NCI-H345 treated with DMSO at 0.1 percent for 48 hours (cell line): Measurements from ENCODE around the gene CDCA4.
"Not testable (repeated sequence)": the region's sequence is repeated elsewhere in the genome, so short reads cannot be mapped to it uniquely, and the experiment has no call there.

ENCODE experiments used
- DNase-seq: peaks from one replicate; lab custom pipeline; 2025; ENCODE audit not compliant: unreplicated experiment; lab: John Stamatoyannopoulos, UW

CDCA4 gene

GRCh38 chr14:105020815-105021655 is at the start of gene CDCA4:
TSS of gene CDCA4 (minus strand) at chr14:105021083. CDS start at chr14:105011929, 9,154 bp downstream.
- peak; percentile 99 for DNase-seq

DNA sequence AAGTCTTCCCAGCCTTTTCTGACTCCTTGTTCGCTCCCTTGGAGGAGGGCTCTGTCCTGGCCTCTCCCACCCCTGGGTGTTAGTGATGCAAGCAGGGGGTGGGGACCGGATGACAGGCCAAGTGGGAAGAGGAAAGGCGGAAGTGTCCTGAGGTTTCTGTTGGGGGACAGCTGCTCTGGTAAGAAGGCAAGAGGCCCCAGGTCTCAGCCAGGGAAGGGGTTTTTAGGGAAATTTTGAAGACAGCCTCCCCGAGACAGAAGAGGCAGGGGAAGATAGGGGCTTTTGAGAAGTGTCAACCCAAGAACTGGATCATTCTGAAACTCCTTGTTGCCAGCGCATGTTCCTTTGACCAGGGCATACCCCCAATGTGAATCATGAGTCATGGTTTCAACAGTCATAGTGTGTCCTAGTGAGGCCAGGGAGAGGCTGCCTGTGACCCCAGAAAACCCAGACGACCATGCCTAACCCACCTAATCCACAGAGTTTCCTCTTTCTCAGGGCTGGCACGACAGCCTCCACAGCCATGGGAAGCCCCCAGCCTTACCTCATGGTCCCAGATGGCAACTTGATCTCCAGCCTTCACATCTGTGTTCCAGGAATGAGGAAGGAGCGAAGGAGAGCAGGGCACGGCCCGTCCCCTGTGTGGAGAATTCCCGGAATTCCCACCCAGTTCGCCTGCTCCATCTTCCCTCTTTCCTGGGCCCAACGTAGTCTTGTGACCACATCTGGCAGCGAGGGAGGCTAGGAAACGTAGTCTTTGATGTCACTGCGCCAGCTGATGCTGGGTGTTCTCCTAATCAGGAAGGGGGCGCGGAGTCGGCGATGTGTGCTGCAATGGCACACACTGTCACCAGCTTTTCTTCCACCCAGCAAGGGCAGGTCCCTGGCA is 49.2 kb upstream of the CDCA4 start:
- DNase-seq = no peak

DNA sequence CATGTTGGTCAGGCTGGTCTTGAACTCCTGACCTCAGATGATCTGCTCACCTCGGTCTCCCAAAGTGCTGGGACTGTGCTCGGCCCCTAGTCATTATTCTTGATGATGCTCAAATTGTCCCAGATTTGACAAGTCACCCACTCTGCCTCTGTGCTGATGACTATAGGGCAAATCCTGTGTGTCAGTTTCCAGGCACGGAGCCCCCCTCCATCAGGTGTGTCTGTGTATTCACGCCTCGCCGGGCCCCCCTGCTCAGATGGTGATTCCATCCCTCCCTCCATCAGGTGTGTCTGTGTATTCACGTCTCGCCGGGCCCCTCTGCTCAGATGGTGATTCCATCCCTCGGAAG is 48.6 kb upstream of the CDCA4 start:
- no peak for DNase-seq

DNA sequence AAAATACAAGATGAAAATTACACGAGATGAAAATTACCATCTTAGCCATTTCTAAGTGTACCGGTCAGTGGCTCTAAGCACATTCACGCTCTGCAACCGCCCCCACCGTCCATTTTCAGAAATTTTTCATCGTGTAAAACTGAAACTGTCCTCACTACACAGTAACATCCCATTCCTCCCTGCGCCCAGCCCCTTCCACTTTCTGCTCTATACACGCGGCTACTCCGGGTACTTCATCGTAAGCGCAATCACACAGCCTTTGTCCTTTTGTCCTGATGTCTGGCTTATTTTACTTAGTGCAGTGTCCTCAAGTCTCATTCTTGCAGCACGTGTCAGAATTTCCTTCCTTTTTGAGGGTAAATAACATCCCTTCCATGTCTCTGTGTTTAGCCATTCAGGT is 47.9 kb upstream of the CDCA4 start:
- no peak for DNase-seq

- no peak for DNase-seq
Measured at GRCh38 chr14:105067969-105068301, 47.1 kb upstream of the CDCA4 start.

DNA sequence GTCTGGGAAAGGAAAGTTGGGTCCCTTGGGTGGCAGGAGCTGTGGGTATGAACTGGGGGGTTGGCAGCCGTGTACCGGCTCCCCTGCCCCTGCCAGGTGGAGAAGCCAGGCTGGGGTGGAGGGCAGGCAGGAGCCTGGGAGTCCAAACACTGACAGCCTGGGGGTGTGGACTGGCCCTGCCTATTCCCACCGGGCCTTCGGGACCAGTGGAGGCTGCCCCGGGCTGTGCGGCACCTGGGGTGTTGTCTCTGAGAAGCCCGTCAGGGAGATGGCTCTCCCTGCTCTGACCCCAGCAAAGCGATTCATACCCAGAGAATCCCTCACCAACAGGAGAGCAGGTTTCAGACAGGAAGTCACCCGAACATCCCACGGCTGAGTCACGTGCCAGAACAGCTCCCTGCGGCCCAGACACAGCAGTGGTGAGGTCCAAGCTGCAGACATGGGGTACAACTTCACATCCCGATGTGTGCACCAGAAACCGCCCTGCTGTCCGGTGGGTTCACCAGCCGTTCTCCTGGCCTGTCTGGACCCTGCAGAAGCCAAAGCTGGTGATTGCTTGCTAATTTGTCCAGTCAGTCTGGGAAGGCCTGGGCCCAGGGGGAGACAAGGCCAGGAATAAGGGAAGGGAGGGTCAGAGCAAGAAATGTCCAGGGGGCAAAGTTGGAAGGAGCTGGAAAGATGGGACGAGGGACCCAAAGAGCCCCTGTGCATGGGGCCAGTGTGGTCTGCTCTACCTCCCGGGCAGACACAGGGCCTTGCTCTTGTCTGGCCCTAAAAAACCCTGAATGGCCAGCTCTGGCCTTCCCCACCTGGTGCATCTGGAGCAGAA is 46.5 kb upstream of the CDCA4 start:
- no peak for DNase-seq

- DNase-seq = no peak
Measured at GRCh38 chr14:105066240-105067071, 45.6 kb upstream of the CDCA4 start.

- DNase-seq = no peak
Measured at GRCh38 chr14:105065280-105066228, 44.7 kb upstream of the CDCA4 start, which contains the start of gene GPR132. TSS of gene GPR132 (minus strand) at chr14:105065430. CDS start at chr14:105055420, 10,010 bp downstream.

- no peak for DNase-seq
Measured at GRCh38 chr14:105064721-105065143, 43.8 kb upstream of the CDCA4 start.

GRCh38 chr14:105064001-105064400 is 43.1 kb upstream of the CDCA4 start:
- no peak for DNase-seq

DNA sequence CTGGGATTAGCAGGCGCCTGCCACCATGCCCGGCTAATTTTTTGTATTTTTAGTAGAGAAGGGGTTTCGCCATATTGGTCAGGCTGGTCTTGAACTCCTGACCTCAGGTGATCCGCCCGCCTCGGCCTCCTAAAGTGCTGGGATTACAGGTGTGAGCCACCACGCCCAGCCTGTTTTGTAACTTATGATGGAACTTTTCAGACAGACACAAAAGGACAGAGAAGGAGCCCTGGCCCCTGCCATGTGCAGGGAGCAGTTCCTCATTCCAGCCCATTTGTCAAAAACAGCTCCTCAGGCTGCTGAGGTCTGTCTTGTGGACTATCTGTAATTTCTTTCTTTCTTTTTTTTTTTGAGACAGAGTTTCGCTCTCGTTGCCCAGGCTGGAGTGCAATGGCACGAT is 42.6 kb upstream of the CDCA4 start:
- DNase-seq = not testable (repeated sequence)

GRCh38 chr14:105063056-105063455 is 42.2 kb upstream of the CDCA4 start:
- DNase-seq = no peak

DNA sequence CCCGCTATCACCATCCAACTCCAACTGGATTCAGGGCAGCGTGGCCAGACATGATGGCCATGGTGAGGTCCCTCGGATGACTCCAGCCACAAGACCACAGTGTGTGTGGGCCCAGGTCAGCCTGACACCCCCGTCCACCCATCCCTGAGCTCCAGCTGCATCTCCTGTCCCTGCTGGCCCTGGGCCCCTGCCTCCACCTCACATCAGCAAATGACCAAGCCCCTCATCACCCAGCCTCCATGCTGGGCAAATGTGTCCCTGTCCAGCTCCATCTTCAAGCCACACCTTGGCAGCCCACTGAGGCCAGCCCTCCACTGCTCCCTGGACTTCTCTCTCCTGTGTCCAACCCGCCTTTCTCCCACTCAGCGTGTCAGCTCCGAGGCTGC is 41.2 kb upstream of the CDCA4 start:
- DNase-seq = no peak

DNA sequence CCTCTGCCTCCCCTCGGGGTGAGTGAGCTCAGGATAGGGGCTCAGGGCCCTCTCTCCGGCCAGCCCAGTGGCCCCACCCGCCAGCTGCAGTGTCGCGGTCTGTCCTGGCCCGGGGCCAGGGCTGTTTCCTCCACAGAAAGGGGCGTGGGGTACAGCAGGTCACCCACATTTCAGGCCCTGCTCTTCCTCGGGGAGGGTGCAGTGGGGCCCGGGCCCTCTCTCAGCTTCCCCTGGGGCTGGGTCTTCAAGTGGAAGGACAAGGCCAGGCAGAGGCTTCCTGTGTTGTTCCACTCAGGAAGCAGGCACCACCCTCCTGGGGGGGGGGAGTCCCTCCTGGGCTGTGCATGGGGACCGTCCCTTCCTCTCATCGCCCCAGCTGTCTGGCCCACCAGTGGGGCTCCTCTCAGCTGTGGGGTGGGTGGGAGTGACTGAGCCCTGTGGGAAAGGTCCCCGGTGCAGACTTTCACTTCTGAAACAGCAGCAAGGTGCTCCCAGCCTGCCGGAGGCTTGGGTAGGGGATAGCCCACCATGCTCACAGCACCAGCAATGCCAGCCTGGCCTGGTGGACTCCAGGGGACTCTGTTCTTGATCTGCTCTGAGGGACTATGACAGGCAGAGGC is 40.7 kb upstream of the CDCA4 start:
- DNase-seq = no peak

- DNase-seq = no peak
Measured at GRCh38 chr14:105060751-105061427, 40.0 kb upstream of the CDCA4 start.

GRCh38 chr14:105059925-105060565 is 39.2 kb upstream of the CDCA4 start:
- DNase-seq = no peak

GRCh38 chr14:105059035-105059924 is 38.4 kb upstream of the CDCA4 start:
- no peak for DNase-seq
